HG03280 (cell line): ENCODE data around the gene BHLHE41.

Experiments used
- ATAC-seq: cut with Tn5 transposase; IDR thresholded peaks from one replicate; pipeline ENCODE4 v1.9.1; 2021; ENCODE audit warnings: mild to moderate bottlenecking, moderate library complexity; ENCODE audit not compliant: unreplicated experiment

The BHLHE41 gene

GRCh38 chr12:26090836-26091510 lies 33.9 kb downstream of the BHLHE41 start:
- no peak for ATAC-seq

GRCh38 chr12:26088998-26089397 lies 35.8 kb downstream of the BHLHE41 start:
- peak; percentile 84 for ATAC-seq

GRCh38 chr12:26086936-26087335 lies 37.9 kb downstream of the BHLHE41 start:
- ATAC-seq, result no peak

GRCh38 chr12:26080911-26081310 lies 43.9 kb downstream of the BHLHE41 start:
- ATAC-seq, result no peak

- ATAC-seq, result no peak
Measured at GRCh38 chr12:26077915-26078702, 46.7 kb downstream of the BHLHE41 start.
